T follicular helper cell (primary cell): ENCODE measurements around the gene NUTM2D.
A peak's percentile ranks its signal among the peaks of the same experiment; 100 is the strongest.
"Not testable (repeated sequence)": the region's sequence is repeated elsewhere in the genome, so short reads cannot be mapped to it uniquely, and the experiment has no call there.

Source experiments
- DNase-seq: peaks from one replicate; pipeline ENCODE4 v3.0.0-alpha.2; 2020; ENCODE audit warnings: low read depth
- total RNA-seq, 2 experiments: gene quantifications; one replicate each; lab custom pipeline; 2026; lab: John Stamatoyannopoulos, UW

Gene NUTM2D
- total RNA-seq, result 0.48 to 1.6 reads per million in 2 experiments

GRCh38 chr10:87357444-87357843, at the start of gene NUTM2D:
Gene NUTM2D (plus strand): TSS chr10:87357744. CDS start chr10:87358266, 522 bp downstream.
- not testable (repeated sequence) for DNase-seq

GRCh38 chr10:87308702-87309101, 48.8 kb upstream of the NUTM2D start:
- DNase-seq, result not testable (repeated sequence)

- DNase-seq, result not testable (repeated sequence)
Measured at GRCh38 chr10:87309657-87310056, 47.9 kb upstream of the NUTM2D start.

- DNase-seq, result not testable (repeated sequence)
Measured at GRCh38 chr10:87311521-87311920, 46.0 kb upstream of the NUTM2D start.

- not testable (repeated sequence) for DNase-seq
Measured at GRCh38 chr10:87313649-87314359, 43.7 kb upstream of the NUTM2D start.

- not testable (repeated sequence) for DNase-seq
Measured at GRCh38 chr10:87314360-87314973, 43.1 kb upstream of the NUTM2D start.

GRCh38 chr10:87321505-87321904, 36.0 kb upstream of the NUTM2D start:
- DNase-seq, result not testable (repeated sequence)

- DNase-seq, result not testable (repeated sequence)
Measured at GRCh38 chr10:87324559-87324958, 33.0 kb upstream of the NUTM2D start.

- DNase-seq, result not testable (repeated sequence)
Measured at GRCh38 chr10:87327958-87328357, 29.6 kb upstream of the NUTM2D start.

GRCh38 chr10:87329131-87329530, 28.4 kb upstream of the NUTM2D start:
- not testable (repeated sequence) for DNase-seq

- DNase-seq, result not testable (repeated sequence)
Measured at GRCh38 chr10:87332687-87333086, 24.9 kb upstream of the NUTM2D start.

- DNase-seq, result not testable (repeated sequence)
Measured at GRCh38 chr10:87340411-87340810, 17.1 kb upstream of the NUTM2D start.

- not testable (repeated sequence) for DNase-seq
Measured at GRCh38 chr10:87341546-87342142, 15.9 kb upstream of the NUTM2D start.

GRCh38 chr10:87342249-87342710, 15.3 kb upstream of the NUTM2D start:
- DNase-seq, result peak; percentile 57

GRCh38 chr10:87342711-87343258, 14.8 kb upstream of the NUTM2D start:
- DNase-seq, result peak; percentile 72

GRCh38 chr10:87345743-87346142, 11.8 kb upstream of the NUTM2D start:
- DNase-seq, result not testable (repeated sequence)

GRCh38 chr10:87350161-87350560, 7.4 kb upstream of the NUTM2D start:
- not testable (repeated sequence) for DNase-seq

- not testable (repeated sequence) for DNase-seq
Measured at GRCh38 chr10:87352825-87353224, 4.7 kb upstream of the NUTM2D start.

- DNase-seq, result not testable (repeated sequence)
Measured at GRCh38 chr10:87355110-87355509, 2.4 kb upstream of the NUTM2D start.

GRCh38 chr10:87358159-87358558, 615 bp downstream of the NUTM2D start:
- DNase-seq, result not testable (repeated sequence)

- DNase-seq, result not testable (repeated sequence)
Measured at GRCh38 chr10:87369514-87370112, 12.1 kb downstream of the NUTM2D start.

- not testable (repeated sequence) for DNase-seq
Measured at GRCh38 chr10:87374091-87374490, 16.5 kb downstream of the NUTM2D start.
